GM12865 (cell line): Measurements from ENCODE around the gene MYOG.

Experiments
- DNase-seq: peaks from one replicate; pipeline ENCODE4 v3.0.0; 2010; ENCODE audit warnings: low read depth
- H3K4me3 ChIP-seq: 2 replicates; pipeline ENCODE4 v1.5.1; 2011; ENCODE audit warnings: mild to moderate bottlenecking, low read depth, low read length, control low read depth
- CTCF ChIP-seq: IDR thresholded peaks from 2 replicates; pipeline ENCODE4 v1.5.1; 2011; ENCODE audit warnings: low read length, control low read depth, low read depth, inconsistent platforms; ENCODE audit not compliant: insufficient read depth; ENCODE audit errors: missing control alignments

MYOG gene

GRCh38 chr1:203128431-203128715, 42.6 kb upstream of the MYOG start:
- no peak for TF ChIP-seq CTCF
- H3K4me3 ChIP-seq: no peak overlapping the region
- no peak for DNase-seq

- no peak within 1 kb of the TSS for H3K4me3 ChIP-seq
- no peak for DNase-seq
- no peak for TF ChIP-seq CTCF
Observed at GRCh38 chr1:203127666-203128430, 42.0 kb upstream of the MYOG start, which contains the start of gene ADORA1. ADORA1 (plus strand) TSS chr1:203127726; CDS start chr1:203128842, 1,116 bp downstream.

- H3K4me3 ChIP-seq: no peak overlapping the region
- no peak for TF ChIP-seq CTCF
- DNase-seq: no peak
Observed at GRCh38 chr1:203126866-203127665, 41.3 kb upstream of the MYOG start.

GRCh38 chr1:203126151-203126865, 40.5 kb upstream of the MYOG start:
- H3K4me3 ChIP-seq: no peak overlapping the region

GRCh38 chr1:203124546-203125317, 38.9 kb upstream of the MYOG start:
- TF ChIP-seq CTCF: no peak
- no peak for DNase-seq
- H3K4me3 ChIP-seq: no peak overlapping the region

More at GRCh38 chr1:203126151-203126865, 40.5 kb upstream of the MYOG start:
- no peak for TF ChIP-seq CTCF
- no peak for DNase-seq

- H3K4me3 ChIP-seq: no peak overlapping the region
- no peak for DNase-seq
- TF ChIP-seq CTCF: no peak
Observed at GRCh38 chr1:203124011-203124410, 38.2 kb upstream of the MYOG start.
